HepG2 (cell line): ENCODE measurements around the gene DDX50. TPM values are rescaled to one million over a fixed set of nuclear protein-coding genes. Genes with fewer than 3 reads are reported as not detected.

Experiments
- AKAP8 ChIP-seq: sonication (generic); formaldehyde crosslinking; IDR thresholded peaks from 2 replicates; pipeline ENCODE4 v1.5.1; 2020; ENCODE audit warnings: mild to moderate bottlenecking, missing genetic modification reagents
- CBFB ChIP-seq: sonication (generic); formaldehyde crosslinking; IDR thresholded peaks from 2 replicates; pipeline ENCODE4 v1.4.0; 2020; ENCODE audit warnings: missing genetic modification reagents
- DMAP1 ChIP-seq: IDR thresholded peaks from 2 replicates; pipeline ENCODE4 v1.6.1; 2016
- ELF1 ChIP-seq: sonication (generic); formaldehyde crosslinking; IDR thresholded peaks from 2 replicates; pipeline ENCODE4 v1.4.0; 2020; ENCODE audit warnings: missing genetic modification reagents
- ELF4 ChIP-seq: sonication (generic); formaldehyde crosslinking; IDR thresholded peaks from 2 replicates; pipeline ENCODE4 v1.5.0; 2020; ENCODE audit warnings: missing genetic modification reagents, mild to moderate bottlenecking, moderate library complexity, borderline replicate concordance
- FOXK2 ChIP-seq: fragments of 450-650 bp; IDR thresholded peaks from 2 replicates; pipeline ENCODE4 v1.6.1; 2016
- HNF1A ChIP-seq, 2 experiments: sonication (generic) in 1 of 2; formaldehyde crosslinking in 1 of 2; IDR thresholded peaks; 2 replicates each; pipeline versions ENCODE4 v1.4.0 to v1.6.1; 2016 to 2020; ENCODE audit warnings: borderline replicate concordance in 1 of 2, low read depth in 1 of 2, mild to moderate bottlenecking in 1 of 2, missing genetic modification reagents in 1 of 2
- HOXA3 ChIP-seq: sonication (generic); formaldehyde crosslinking; IDR thresholded peaks from 2 replicates; pipeline ENCODE4 v1.5.0; 2020; ENCODE audit warnings: missing genetic modification reagents
- RFXANK ChIP-seq: IDR thresholded peaks from 2 replicates; pipeline ENCODE4 v1.6.1; 2016
- SSRP1 ChIP-seq: IDR thresholded peaks from 2 replicates; pipeline ENCODE4 v1.6.1; 2016; ENCODE audit warnings: control low read depth
- ZNF256 ChIP-seq: sonication (generic); formaldehyde crosslinking; conservative IDR thresholded peaks from 2 replicates; pipeline ENCODE4 v1.4.0; 2020; ENCODE audit warnings: missing genetic modification reagents
- ZNF280B ChIP-seq: sonication (generic); formaldehyde crosslinking; IDR thresholded peaks from 2 replicates; pipeline ENCODE4 v1.5.0; 2020; ENCODE audit warnings: missing genetic modification reagents, mild to moderate bottlenecking, borderline replicate concordance
- ZNF318 ChIP-seq: sonication (generic); formaldehyde crosslinking; IDR thresholded peaks from 2 replicates; pipeline ENCODE4 v1.4.0; 2020; ENCODE audit warnings: mild to moderate bottlenecking, missing genetic modification reagents
- ZNF383 ChIP-seq: sonication (generic); formaldehyde crosslinking; IDR thresholded peaks from 2 replicates; pipeline ENCODE4 v1.4.0; 2020; ENCODE audit warnings: missing genetic modification reagents, mild to moderate bottlenecking, borderline replicate concordance
- ZNF550 ChIP-seq: sonication (generic); formaldehyde crosslinking; IDR thresholded peaks from 2 replicates; pipeline ENCODE4 v1.4.0; 2020; ENCODE audit warnings: mild to moderate bottlenecking, missing genetic modification reagents, borderline replicate concordance
- polyA plus RNA-seq, 8 experiments: library from polyadenylated mRNA; depleted of rRNA in 3 of 8; stranded (reverse) in 7 of 8; unstranded in 1 of 8; fragments of >200 nt; fragmentation: Illumina TruSeq in 4 of 8; extraction: Trizol in 4 of 8; gene quantifications; 2 replicates each; pipeline versions ENCODE4 v1.2.1 to v1.2.3, GENCODE V29; 2011 to 2016; ENCODE audit warnings: low read depth in 4 of 8, missing spikeins in 1 of 8, mixed read lengths in 1 of 8; ENCODE audit not compliant: insufficient read depth in 1 of 8
- total RNA-seq, 5 experiments: library from RNA; depleted of rRNA; stranded (reverse); fragments of >200 nt; fragmentation: Illumina TruSeq; extraction: Trizol; gene quantifications; 2 replicates each; pipeline ENCODE4 v1.2.3, GENCODE V29; 2016; ENCODE audit warnings: low read depth in 1 of 5

The DDX50 gene
- total and polyA plus RNA-seq, 2 of the 13 experiments (the other 11 are each of a cell fraction or from before 2014, with no cell fraction given), result 19.0 to 38.2 TPM

GRCh38 chr10:68955832-68956532 is 54.9 kb downstream of the DDX50 start, which contains the start of gene DDX21 (continued):
- TF ChIP-seq ZNF280B (CRISPR knock-in tag) (peak; percentile 64; the same call in 1 of the 2 replicates), ZNF256 (CRISPR knock-in tag) (peak; percentile 9), ELF1 (CRISPR knock-in tag) (peak; percentile 98), ZNF318 (CRISPR knock-in tag) (peak; percentile 11), HOXA3 (CRISPR knock-in tag) (peak; percentile 79), AKAP8 (CRISPR knock-in tag) (0 out of 2 replicates have a peak, but pooled peaks have one; percentile 38), FOXK2 (no peak), ELF4 (peak; percentile 94; the same call in 1 of the 2 replicates), ZNF383 (CRISPR knock-in tag) (peak; percentile 95), HNF1A (IDR thresholded peaks at IDR 0.05; ENCODE audit: low read depth) (no peak), HNF1A (CRISPR knock-in tag; IDR thresholded peaks at IDR 0.05; ENCODE audit: borderline replicate concordance) (peak; percentile 68), SSRP1 (no peak), ZNF550 (CRISPR knock-in tag) (peak; percentile 70; the same call in 1 of the 2 replicates), CBFB (CRISPR knock-in tag) (0 out of 2 replicates have a peak, but pooled peaks have one; percentile 33), RFXANK (CRISPR knock-in tag) (peak; percentile 58; the same call in 1 of the 2 replicates), DMAP1 (CRISPR knock-in tag) (peak; percentile 98)
